Smooth muscle cell (in vitro differentiated cells): ENCODE data around the gene ZNF230. TPM values are rescaled to one million over a fixed set of nuclear protein-coding genes. Genes with fewer than 3 reads are reported as not detected.

ENCODE experiments used
- DNase-seq: peaks from one replicate; lab custom pipeline; 2025; ENCODE audit not compliant: unreplicated experiment; lab: John Stamatoyannopoulos, UW
- H2AFZ ChIP-seq: fragments of 200-600 bp; sonication (generic); 2 replicates; pipeline ENCODE4 v1.6.0; 2016; ENCODE audit warnings: antibody characterized with exemption, low read depth, mild to moderate bottlenecking
- H3F3A ChIP-seq: fragments of 200-600 bp; sonication (generic); 2 replicates; pipeline ENCODE4 v1.6.0; 2017; ENCODE audit warnings: antibody characterized with exemption, low read depth
- H3K27ac ChIP-seq: fragments of 200-600 bp; sonication (generic); 2 replicates; pipeline ENCODE4 v1.5.1; 2016; ENCODE audit warnings: low read depth, mild to moderate bottlenecking
- H3K27me3 ChIP-seq: fragments of 200-600 bp; sonication (generic); 2 replicates; pipeline ENCODE4 v1.6.1; 2016; ENCODE audit warnings: low read depth, mild to moderate bottlenecking
- H3K36me3 ChIP-seq: fragments of 200-600 bp; sonication (generic); 2 replicates; pipeline ENCODE4 v1.5.1; 2016; ENCODE audit warnings: low read depth
- H3K4me1 ChIP-seq: fragments of 200-600 bp; sonication (generic); 2 replicates; pipeline ENCODE4 v1.5.1; 2016; ENCODE audit warnings: low read depth
- H3K4me2 ChIP-seq: fragments of 200-600 bp; sonication (generic); 2 replicates; pipeline ENCODE4 v1.6.0; 2016; ENCODE audit warnings: mild to moderate bottlenecking
- H3K4me3 ChIP-seq: fragments of 200-600 bp; sonication (generic); 2 replicates; pipeline ENCODE4 v1.5.1; 2016; ENCODE audit warnings: mild to moderate bottlenecking
- H3K79me2 ChIP-seq: fragments of 200-600 bp; sonication (generic); 2 replicates; pipeline ENCODE4 v1.6.0; 2016; ENCODE audit warnings: low read depth, mild to moderate bottlenecking
- H3K9ac ChIP-seq: fragments of 200-600 bp; sonication (generic); 2 replicates; pipeline ENCODE4 v1.6.0; 2016; ENCODE audit warnings: low read depth
- H3K9me3 ChIP-seq: fragments of 200-600 bp; sonication (generic); replicated peaks from 2 replicates; pipeline ENCODE4 v1.5.1; 2016; ENCODE audit warnings: low read depth
- H4K20me1 ChIP-seq: fragments of 200-600 bp; sonication (generic); 2 replicates; pipeline ENCODE4 v1.6.0; 2016; ENCODE audit warnings: low read depth
- CTCF ChIP-seq: fragments of 200-600 bp; sonication (generic); IDR thresholded peaks from 2 replicates; pipeline ENCODE4 v1.5.1; 2017; ENCODE audit warnings: borderline replicate concordance, mild to moderate bottlenecking, antibody characterized with exemption; ENCODE audit not compliant: insufficient read depth, poor library complexity, severe bottlenecking
- WGBS: methylation state at CpG from one replicate; pipeline ENCODE4 v1.1.7; 2016; ENCODE audit warnings: low lambda C conversion rate; 5-methylcytosine and 5-hydroxymethylcytosine counted together
- polyA plus RNA-seq: library from polyadenylated mRNA; unstranded; fragments of >200 nt; fragmentation: Nextera tagmentation; extraction: Ambion mirVana; gene quantifications from 2 replicates; pipeline ENCODE4 v1.2.1, GENCODE V29; 2016
- total RNA-seq: library from RNA; depleted of rRNA; stranded (reverse); fragments of >200 nt; gene quantifications from 2 replicates; pipeline ENCODE4 v1.2.3, GENCODE V29; 2014

Gene ZNF230
- total and polyA plus RNA-seq, 2 experiments from 2014 or later = 1.2 to 17.3 TPM

- Histone ChIP-seq H3K79me2 (peaks cover 24% of the 10 kb centered on the region), H3K27me3 (no peaks in the 10 kb centered on the region), H3K9ac (peak within 1 kb of the TSS; percentile 85), H3F3A (no peaks in the 10 kb centered on the region), H3K4me1 (peaks cover 10% of the 10 kb centered on the region), H3K9me3 (no peaks in the 10 kb centered on the region), H3K36me3 (peaks cover 3% of the 10 kb centered on the region), H3K27ac (no peak within 1 kb of the TSS), H4K20me1 (no peaks in the 10 kb centered on the region), H2AFZ (peak within 1 kb of the TSS; percentile 97), H3K4me2 (peak within 1 kb of the TSS; percentile 99), H3K4me3 (peak within 1 kb of the TSS; percentile 83)
- 1% methylated on average over 35 of the region's 40 CpGs for WGBS
- TF ChIP-seq CTCF = no peak
- DNase-seq = peak; percentile 28
Measured at GRCh38 chr19:43983912-43984686, 18.7 kb upstream of the ZNF230 start, which contains the start of gene ZNF155. ZNF155 (plus strand) TSS chr19:43984188; CDS start chr19:43988544, 4,356 bp downstream.

GRCh38 chr19:43984687-43985000 lies 18.1 kb upstream of the ZNF230 start:
- no peak for DNase-seq
- peak overlapping the region; percentile 97 for H2AFZ ChIP-seq
- H3K9me3 ChIP-seq = no peaks in the 10 kb centered on the region
- H3K4me3 ChIP-seq = peak overlapping the region; percentile 83
- H3K36me3 ChIP-seq = peaks cover 8% of the 10 kb centered on the region
- no peak overlapping the region for H3K27ac ChIP-seq
- peaks cover 10% of the 10 kb centered on the region for H3K4me1 ChIP-seq
- H3K79me2 ChIP-seq = peaks cover 24% of the 10 kb centered on the region
- TF ChIP-seq CTCF = no peak
- peak overlapping the region; percentile 99 for H3K4me2 ChIP-seq
- no peaks in the 10 kb centered on the region for H3K27me3 ChIP-seq
- H3K9ac ChIP-seq = peak overlapping the region; percentile 85
- WGBS = 18% methylated on average over 14 of the region's 14 CpGs
- H3F3A ChIP-seq = no peaks in the 10 kb centered on the region
- no peaks in the 10 kb centered on the region for H4K20me1 ChIP-seq

- DNase-seq = no peak
- 83% methylated on average over 10 of the region's 10 CpGs for WGBS
- TF ChIP-seq CTCF = no peak
Measured at GRCh38 chr19:43997631-43998290, 5.0 kb upstream of the ZNF230 start.

More at GRCh38 chr19:43997631-43998290, 5.0 kb upstream of the ZNF230 start:
- Histone ChIP-seq H3K27ac (no peak overlapping the region), H3K9me3 (no peaks in the 10 kb centered on the region), H3K9ac (no peak overlapping the region), H3K27me3 (no peaks in the 10 kb centered on the region), H3F3A (no peaks in the 10 kb centered on the region), H3K79me2 (no peaks in the 10 kb centered on the region), H3K4me2 (no peak overlapping the region), H2AFZ (no peak overlapping the region), H4K20me1 (no peaks in the 10 kb centered on the region), H3K4me3 (no peak overlapping the region), H3K4me1 (peaks cover 4% of the 10 kb centered on the region), H3K36me3 (peaks cover 29% of the 10 kb centered on the region)
